ENCODE data around the gene XKR3. TPM values are rescaled to one million over a fixed set of nuclear protein-coding genes. Genes with fewer than 3 reads are reported as not detected.
"Not testable (repeated sequence)": the region's sequence is repeated elsewhere in the genome, so short reads cannot be mapped to it uniquely, and the experiment has no call there.

Gene XKR3
- total RNA-seq, 1 donor from 2014 or later = not detected

- DNase-seq (ENCODE audit: low read depth); H2AFZ ChIP-seq (ENCODE audit: low read depth, low read length); H3K4me1 ChIP-seq (ENCODE audit: insufficient read depth, low read length); H3K27ac Mint-ChIP-seq (ENCODE audit: unreplicated experiment); H3K27me3 ChIP-seq (ENCODE audit: insufficient read depth, low read length); H4K20me1 ChIP-seq (ENCODE audit: insufficient read depth, low read length); H3K4me3 ChIP-seq (ENCODE audit: insufficient read depth, low read depth, low read length); H3K36me3 ChIP-seq (ENCODE audit: insufficient read depth, low read length); H3K9me3 ChIP-seq (ENCODE audit: insufficient read depth, low read depth, low read length); H3K4me2 ChIP-seq (ENCODE audit: low read length); H3K4me1 Mint-ChIP-seq (ENCODE audit: low read depth, unreplicated experiment); H3K36me3 Mint-ChIP-seq (ENCODE audit: low read depth, unreplicated experiment); FAIRE-seq; H3K79me2 ChIP-seq (ENCODE audit: insufficient read depth, low read length); H3K9me3 Mint-ChIP-seq (ENCODE audit: unreplicated experiment); H3K9ac ChIP-seq (ENCODE audit: low read length); H3K27ac ChIP-seq (ENCODE audit: low read depth, low read length); H3K27me3 Mint-ChIP-seq (ENCODE audit: low read depth, unreplicated experiment); H3K4me3 Mint-ChIP-seq (ENCODE audit: unreplicated experiment): not testable (repeated sequence)
These were observed 90.9 kb downstream of the XKR3 start for GRCh38 chr22:16734271-16734670.

Other genes with a start within 250 kb of the XKR3 start
- not detected in 2 replicates for gene CCT8L2, start 232.6 kb downstream of the XKR3 start, total RNA-seq
- not detected in 2 replicates for gene GAB4, start 182.8 kb upstream of the XKR3 start, total RNA-seq